IPS DF 19.7 (cell line): ENCODE measurements around the gene NAA20.

Experiments used
- DNase-seq: peaks from one replicate; pipeline ENCODE4 v3.0.0-alpha.2; 2013; ENCODE audit warnings: low read depth, low spot score

Gene NAA20

GRCh38 chr20:20075032-20075431, 57.9 kb downstream of the NAA20 start:
- no peak for DNase-seq

- no peak for DNase-seq
These were observed 59.3 kb downstream of the NAA20 start for GRCh38 chr20:20076297-20077065.

- no peak for DNase-seq
These were observed 60.9 kb downstream of the NAA20 start for GRCh38 chr20:20078041-20078440.

- no peak for DNase-seq
These were observed 62.1 kb downstream of the NAA20 start for GRCh38 chr20:20079102-20079784.
